Measurements from ENCODE around the gene ZNF574. TPM values are rescaled to one million over a fixed set of nuclear protein-coding genes. Genes with fewer than 3 reads are reported as not detected.

ZNF574 gene
- polyA plus RNA-seq, 4 donors, result 12.7 to 20.2 (median 16.8) TPM

DNA sequence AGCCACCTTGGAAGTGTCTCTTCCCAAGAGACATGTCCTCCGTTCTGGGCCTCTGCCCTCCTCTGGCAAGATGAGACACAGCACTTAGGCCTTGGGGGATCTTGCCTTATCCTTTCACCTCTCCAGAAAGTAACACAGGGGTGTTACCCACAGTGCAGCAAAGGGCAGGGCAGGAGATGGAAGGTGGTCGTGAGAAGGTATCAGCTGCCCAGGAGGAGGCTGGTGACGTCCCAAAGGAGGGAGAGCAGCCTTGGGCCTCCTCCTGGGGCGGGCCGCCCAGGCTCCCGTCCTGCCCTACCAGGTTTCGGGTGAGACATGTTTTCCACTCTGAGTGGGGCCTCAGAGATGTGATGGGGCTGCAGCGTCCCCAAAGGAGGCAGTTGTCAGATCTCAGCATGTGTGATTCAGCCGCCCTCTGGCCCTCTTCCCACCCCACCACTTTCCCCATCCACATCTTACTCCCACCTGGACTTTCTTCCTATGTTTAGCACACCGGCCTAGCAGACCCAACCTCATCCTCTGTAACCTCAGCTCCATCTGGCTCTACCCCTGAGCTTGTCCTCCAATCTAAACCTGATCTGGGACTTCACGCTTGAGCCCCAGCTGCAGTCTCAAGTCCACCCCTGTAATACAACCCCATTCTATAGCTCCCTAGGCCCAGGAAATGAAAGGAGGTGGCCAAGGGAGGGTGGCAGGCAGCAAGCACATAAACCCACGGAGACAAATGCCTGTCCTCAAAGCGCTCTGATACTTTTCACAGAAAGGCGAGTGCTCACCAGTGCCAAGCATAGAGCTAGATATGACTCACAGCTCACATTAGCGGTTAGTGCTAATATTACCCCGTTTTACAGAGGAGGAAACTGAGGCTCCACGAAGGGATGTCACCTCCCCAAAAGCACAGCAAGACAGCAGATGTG is 47.0 kb downstream of the ZNF574 start:
- no peak for DNase-seq (ENCODE audit: low read depth in 4 of 4, low spot score in 2 of 4)

DNA sequence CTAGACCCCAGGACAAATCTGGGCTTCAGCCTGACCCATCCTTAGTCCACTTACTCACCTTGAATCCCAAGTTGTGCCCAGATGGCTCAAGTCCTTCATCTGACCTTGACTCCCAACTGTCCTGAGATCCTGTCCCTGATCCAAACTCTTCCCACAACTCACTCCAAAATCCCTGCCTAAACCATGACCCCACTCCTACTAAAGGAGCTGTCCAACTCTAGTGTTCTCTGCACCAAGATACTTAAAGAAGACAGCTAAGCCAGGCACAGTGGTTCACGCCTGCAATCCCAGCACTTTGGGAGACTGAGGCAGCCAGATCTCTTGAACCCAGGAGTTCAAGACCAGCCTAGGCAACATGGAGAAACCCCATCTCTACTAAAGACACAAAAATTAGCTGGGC is 47.8 kb downstream of the ZNF574 start:
- no peak for DNase-seq (ENCODE audit: low read depth in 4 of 4, low spot score in 2 of 4)

DNA sequence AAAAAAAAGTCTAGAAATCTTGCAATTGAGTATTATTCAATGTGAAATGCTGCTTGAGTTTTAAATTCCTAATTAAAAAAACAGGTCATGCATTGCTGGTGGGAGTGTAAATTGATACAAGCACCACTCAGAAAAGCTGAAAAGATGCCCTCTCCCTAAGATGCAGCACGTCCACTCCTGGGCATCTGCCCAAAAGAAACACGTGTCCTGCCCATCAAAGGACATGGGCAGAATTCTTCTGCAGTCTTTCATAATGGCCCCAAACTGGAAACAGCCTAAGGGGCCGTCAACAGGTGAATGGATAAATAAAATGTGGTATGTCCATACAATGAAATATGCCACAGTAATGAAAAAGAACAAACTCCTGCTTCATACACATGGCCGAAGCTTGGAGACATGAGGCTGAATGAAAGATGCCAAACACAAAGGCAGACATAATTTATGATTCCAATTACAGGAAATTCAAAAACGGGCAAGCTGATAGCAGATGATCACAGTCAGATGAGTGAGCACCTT is 48.5 kb downstream of the ZNF574 start:
- DNase-seq (ENCODE audit: low read depth in 4 of 4, low spot score in 2 of 4), result no peak

DNA sequence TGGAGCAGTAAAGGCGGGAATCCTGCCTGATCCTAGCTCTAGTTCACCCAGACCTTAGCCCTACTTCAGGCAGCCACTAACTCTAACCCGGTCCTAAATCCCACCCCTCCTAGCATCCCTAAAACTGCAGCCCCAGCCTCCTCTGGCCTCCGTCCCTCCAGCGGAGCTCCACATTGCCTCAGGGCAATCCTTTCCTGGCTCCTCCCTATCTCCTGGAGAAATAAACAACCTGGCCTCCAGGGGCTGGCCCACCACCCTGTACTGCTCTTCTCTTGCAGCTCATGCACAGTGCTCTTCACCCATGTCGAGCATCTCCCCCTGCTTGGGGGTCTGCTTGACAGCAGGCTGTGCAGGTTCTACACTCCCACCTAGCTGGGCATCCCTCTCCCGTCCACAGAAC is 49.6 kb downstream of the ZNF574 start:
- DNase-seq (ENCODE audit: low read depth in 4 of 4, low spot score in 2 of 4), result no peak

DNA sequence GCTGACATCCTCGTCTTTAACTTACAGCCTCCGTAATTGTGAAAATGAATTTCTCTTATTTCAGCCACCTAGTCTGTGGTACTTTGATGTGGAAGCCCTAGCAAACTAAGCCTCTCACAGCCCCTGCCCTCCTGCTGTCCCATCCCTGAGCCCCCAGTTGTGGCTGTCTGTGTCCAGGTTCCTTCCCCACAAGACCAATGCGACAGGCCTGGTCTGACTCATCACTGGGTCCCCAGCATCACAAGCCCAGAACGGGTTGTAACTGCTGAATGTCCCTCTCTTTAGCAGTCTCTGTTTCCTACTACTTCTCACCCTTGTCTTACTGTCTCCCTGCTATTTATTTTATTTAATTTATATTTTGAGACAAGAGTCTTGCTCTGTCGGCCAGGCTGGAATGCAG is 50.6 kb downstream of the ZNF574 start:
- no peak for DNase-seq (ENCODE audit: low read depth in 4 of 4, low spot score in 2 of 4)

DNA sequence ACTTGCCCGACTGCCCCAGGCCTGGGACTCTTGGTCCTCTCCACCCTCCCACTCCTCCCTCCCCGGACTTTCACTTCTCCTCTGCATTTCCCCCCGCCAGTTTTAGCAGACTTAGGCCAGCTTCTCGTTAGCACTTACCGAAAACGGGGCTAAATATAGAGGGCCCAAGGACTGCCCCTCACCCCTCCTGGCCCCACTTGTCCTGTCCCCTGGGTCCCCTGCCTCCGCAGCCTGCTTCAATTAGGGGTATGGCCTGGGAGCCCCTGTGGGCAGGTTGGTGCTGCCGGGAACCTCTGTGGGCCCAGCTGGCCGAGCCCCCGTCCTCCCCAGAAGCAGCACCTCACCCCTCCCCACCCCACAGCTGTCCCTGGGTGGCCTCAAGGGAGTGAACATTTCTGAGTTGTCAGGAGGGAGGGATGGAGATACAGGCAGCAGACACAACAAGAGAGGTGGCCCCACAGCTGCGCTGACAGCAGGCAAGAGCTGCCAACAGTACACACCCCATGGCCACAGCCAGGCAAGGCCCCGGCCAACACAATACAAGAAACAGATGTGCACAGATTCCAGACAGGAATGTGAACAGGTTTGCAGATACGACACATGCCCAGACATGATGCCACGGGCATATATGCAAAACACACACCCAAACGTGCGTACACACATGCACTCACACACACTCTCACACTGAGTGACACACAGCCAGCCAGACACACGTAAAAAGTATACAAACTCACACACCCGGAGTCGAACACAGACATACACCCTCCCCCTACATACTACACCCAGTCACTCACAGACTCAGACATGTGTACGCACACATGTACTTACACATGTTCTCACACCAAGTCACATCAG is 53.7 kb downstream of the ZNF574 start:
- no peak for DNase-seq (ENCODE audit: low read depth in 4 of 4, low spot score in 2 of 4)

DNA sequence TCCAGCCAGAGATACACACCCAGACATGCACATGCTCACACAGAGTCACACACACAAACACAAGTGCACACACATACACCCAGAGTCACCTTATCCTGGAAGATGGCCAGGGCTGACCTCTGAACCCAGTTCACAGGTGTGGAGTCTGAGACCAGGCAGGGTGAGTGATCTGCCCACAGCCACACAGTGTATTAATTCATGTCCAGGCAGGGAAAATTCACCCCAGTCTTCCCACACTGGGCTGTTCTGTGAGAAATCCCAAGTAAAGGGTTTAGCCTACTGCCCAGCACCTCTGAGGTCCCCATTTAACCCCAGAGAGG is 54.2 kb downstream of the ZNF574 start:
- no peak for DNase-seq (ENCODE audit: low read depth in 4 of 4, low spot score in 2 of 4)

Other genes starting within 250 kb of the ZNF574 start
- gene LYPD4, start 231.5 kb upstream of the ZNF574 start, polyA plus RNA-seq (ENCODE audit: insufficient read length in 4 of 4), result not detected
- not detected for gene DMRTC2, start 231.1 kb upstream of the ZNF574 start, polyA plus RNA-seq (ENCODE audit: insufficient read length in 4 of 4)
- gene RPS19, start 215.9 kb upstream of the ZNF574 start, polyA plus RNA-seq (ENCODE audit: insufficient read length in 4 of 4), result 1,000 to 10,000 TPM; 1,257 to 2,145 (median 1,483) TPM
- gene CD79A, start 198.9 kb upstream of the ZNF574 start, polyA plus RNA-seq (ENCODE audit: insufficient read length in 4 of 4), result under 1 TPM; 0.49 to 0.93 (median 0.82) TPM
- gene ARHGEF1, start 193.0 kb upstream of the ZNF574 start, polyA plus RNA-seq (ENCODE audit: insufficient read length in 4 of 4), result 10 to 100 TPM; 32.1 to 77.6 (median 53.4) TPM
- gene ERFL, start 147.7 kb upstream of the ZNF574 start, polyA plus RNA-seq (ENCODE audit: insufficient read length in 4 of 4), result under 1 TPM in 3 of 4 donors, not detected in 1; 0.07 to 0.25 (median 0.24) TPM
- gene RABAC1, start 116.8 kb upstream of the ZNF574 start, polyA plus RNA-seq (ENCODE audit: insufficient read length in 4 of 4), result 100 to 1,000 TPM in 1 of 4 donors, 10 to 100 TPM in 3; 54.0 to 120 (median 77.3) TPM
- gene ATP1A3, start 81.9 kb upstream of the ZNF574 start, polyA plus RNA-seq (ENCODE audit: insufficient read length in 4 of 4), result 1 to 10 TPM in 1 of 4 donors, under 1 TPM in 1, not detected in 2; 0.23 to 2.1 TPM
- 10 to 100 TPM; 20.3 to 33.9 (median 25.9) TPM for gene GRIK5, start 6.0 kb upstream of the ZNF574 start, polyA plus RNA-seq (ENCODE audit: insufficient read length in 4 of 4)
- gene POU2F2, start 56.3 kb downstream of the ZNF574 start, polyA plus RNA-seq (ENCODE audit: insufficient read length in 4 of 4), result under 1 TPM; 0.81 to 0.95 (median 0.91) TPM
- 10 to 100 TPM; 22.6 to 36.7 (median 28.8) TPM for gene DEDD2, start 141.5 kb downstream of the ZNF574 start, polyA plus RNA-seq (ENCODE audit: insufficient read length in 4 of 4)
- 1 to 10 TPM; 7.4 to 9.7 (median 8.3) TPM for gene ZNF526, start 144.1 kb downstream of the ZNF574 start, polyA plus RNA-seq (ENCODE audit: insufficient read length in 4 of 4)
- gene GSK3A, start 166.4 kb downstream of the ZNF574 start, polyA plus RNA-seq (ENCODE audit: insufficient read length in 4 of 4), result 10 to 100 TPM; 66.0 to 89.0 (median 73.6) TPM
- gene ERF, start 179.0 kb downstream of the ZNF574 start, polyA plus RNA-seq (ENCODE audit: insufficient read length in 4 of 4), result 10 to 100 TPM; 52.0 to 92.6 (median 77.4) TPM
- gene CIC, start 193.1 kb downstream of the ZNF574 start, polyA plus RNA-seq (ENCODE audit: insufficient read length in 4 of 4), result 10 to 100 TPM; 35.5 to 77.9 (median 61.9) TPM
- 1 to 10 TPM; 1.4 to 2.9 (median 2.1) TPM for gene PRR19, start 226.0 kb downstream of the ZNF574 start, polyA plus RNA-seq (ENCODE audit: insufficient read length in 4 of 4)
- gene PAFAH1B3, start 226.5 kb downstream of the ZNF574 start, polyA plus RNA-seq (ENCODE audit: insufficient read length in 4 of 4), result 100 to 1,000 TPM in 1 of 4 donors, 10 to 100 TPM in 3; 66.3 to 106 (median 86.4) TPM
- 1 to 10 TPM in 1 of 4 donors, under 1 TPM in 3; 0.75 to 1.2 (median 0.90) TPM for gene TMEM145, start 237.1 kb downstream of the ZNF574 start, polyA plus RNA-seq (ENCODE audit: insufficient read length in 4 of 4)
- 10 to 100 TPM; 35.3 to 49.2 (median 40.7) TPM for gene MEGF8, start 249.5 kb downstream of the ZNF574 start, polyA plus RNA-seq (ENCODE audit: insufficient read length in 4 of 4)

Measured in left renal cortex interstitium (tissue), 4 donors.